Measurements from ENCODE around the gene ADGRF5.

Gene ADGRF5

GRCh38 chr6:46921731-46922130, at the start of gene ADGRF5:
Gene ADGRF5, minus strand, starts transcription at chr6:46921938. Its CDS starts 15,176 bp downstream, at chr6:46906762.
- in situ Hi-C loops (cut with MboI; ENCODE audit: low sequenced_read_pairs), result no loop called here

GRCh38 chr6:46969206-46969605, 47.5 kb upstream of the ADGRF5 start:
- in situ Hi-C loops (cut with MboI; ENCODE audit: low sequenced_read_pairs), result no loop called here

- in situ Hi-C loops (cut with MboI; ENCODE audit: low sequenced_read_pairs), result no loop called here
Observed at GRCh38 chr6:46967826-46968349, 46.1 kb upstream of the ADGRF5 start.

- in situ Hi-C loops (cut with MboI; ENCODE audit: low sequenced_read_pairs), result no loop called here
Observed at GRCh38 chr6:46964716-46965519, 43.2 kb upstream of the ADGRF5 start.

GRCh38 chr6:46963626-46964025, 41.9 kb upstream of the ADGRF5 start:
- in situ Hi-C loops (cut with MboI; ENCODE audit: low sequenced_read_pairs), result no loop called here

- in situ Hi-C loops (cut with MboI; ENCODE audit: low sequenced_read_pairs), result no loop called here
Observed at GRCh38 chr6:46963039-46963438, 41.3 kb upstream of the ADGRF5 start.

GRCh38 chr6:46961711-46962110, 40.0 kb upstream of the ADGRF5 start:
- in situ Hi-C loops (cut with MboI; ENCODE audit: low sequenced_read_pairs), result no loop called here

GRCh38 chr6:46961232-46961631, 39.5 kb upstream of the ADGRF5 start:
- in situ Hi-C loops (cut with MboI; ENCODE audit: low sequenced_read_pairs), result no loop called here

GRCh38 chr6:46959419-46959818, 37.7 kb upstream of the ADGRF5 start:
- in situ Hi-C loops (cut with MboI; ENCODE audit: low sequenced_read_pairs), result no loop called here

- in situ Hi-C loops (cut with MboI; ENCODE audit: low sequenced_read_pairs), result no loop called here
Observed at GRCh38 chr6:46956409-46956808, 34.7 kb upstream of the ADGRF5 start.

- in situ Hi-C loops (cut with MboI; ENCODE audit: low sequenced_read_pairs), result no loop called here
Observed at GRCh38 chr6:46954837-46955451, 33.2 kb upstream of the ADGRF5 start.

- in situ Hi-C loops (cut with MboI; ENCODE audit: low sequenced_read_pairs), result no loop called here
Observed at GRCh38 chr6:46953921-46954320, 32.2 kb upstream of the ADGRF5 start.

- in situ Hi-C loops (cut with MboI; ENCODE audit: low sequenced_read_pairs), result no loop called here
Observed at GRCh38 chr6:46949632-46950280, 28.0 kb upstream of the ADGRF5 start.

- in situ Hi-C loops (cut with MboI; ENCODE audit: low sequenced_read_pairs), result no loop called here
Observed at GRCh38 chr6:46948699-46949098, 27.0 kb upstream of the ADGRF5 start.

- in situ Hi-C loops (cut with MboI; ENCODE audit: low sequenced_read_pairs), result no loop called here
Observed at GRCh38 chr6:46947497-46947896, 25.8 kb upstream of the ADGRF5 start.

GRCh38 chr6:46940433-46941226, 18.9 kb upstream of the ADGRF5 start:
- in situ Hi-C loops (cut with MboI; ENCODE audit: low sequenced_read_pairs), result no loop called here

- in situ Hi-C loops (cut with MboI; ENCODE audit: low sequenced_read_pairs), result no loop called here
Observed at GRCh38 chr6:46937642-46938041, 15.9 kb upstream of the ADGRF5 start.

- in situ Hi-C loops (cut with MboI; ENCODE audit: low sequenced_read_pairs), result no loop called here
Observed at GRCh38 chr6:46935687-46936086, 13.9 kb upstream of the ADGRF5 start.

GRCh38 chr6:46933751-46934150, 12.0 kb upstream of the ADGRF5 start:
- in situ Hi-C loops (cut with MboI; ENCODE audit: low sequenced_read_pairs), result no loop called here

GRCh38 chr6:46932526-46933319, 11.0 kb upstream of the ADGRF5 start:
- in situ Hi-C loops (cut with MboI; ENCODE audit: low sequenced_read_pairs), result no loop called here
